LoVo (cell line): ENCODE measurements around the gene DNMT1.

Experiments used
- DNase-seq: peaks from one replicate; pipeline ENCODE4 v3.0.0-alpha.2; 2016; ENCODE audit warnings: low spot score

The DNMT1 gene

DNA sequence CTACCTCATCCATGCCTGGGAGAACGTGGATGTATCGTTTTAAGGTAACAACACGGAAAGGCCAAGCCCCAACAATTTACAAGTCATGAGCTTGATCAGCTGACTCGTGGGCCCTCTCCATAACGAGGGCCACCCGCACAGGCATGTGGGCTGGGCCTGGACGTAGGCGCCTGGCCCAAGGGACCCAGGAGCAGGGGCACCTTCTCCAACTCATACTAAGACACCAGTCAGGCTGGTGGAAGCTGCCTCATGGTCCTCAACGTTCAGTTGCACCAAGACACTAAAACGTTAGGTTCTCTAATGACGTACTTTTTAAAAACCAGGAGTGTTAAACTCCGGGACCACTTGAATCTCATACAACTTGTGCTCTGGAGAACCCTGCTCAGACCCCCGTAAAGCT, 53.3 kb downstream of the DNMT1 start:
- no peak for DNase-seq

DNA sequence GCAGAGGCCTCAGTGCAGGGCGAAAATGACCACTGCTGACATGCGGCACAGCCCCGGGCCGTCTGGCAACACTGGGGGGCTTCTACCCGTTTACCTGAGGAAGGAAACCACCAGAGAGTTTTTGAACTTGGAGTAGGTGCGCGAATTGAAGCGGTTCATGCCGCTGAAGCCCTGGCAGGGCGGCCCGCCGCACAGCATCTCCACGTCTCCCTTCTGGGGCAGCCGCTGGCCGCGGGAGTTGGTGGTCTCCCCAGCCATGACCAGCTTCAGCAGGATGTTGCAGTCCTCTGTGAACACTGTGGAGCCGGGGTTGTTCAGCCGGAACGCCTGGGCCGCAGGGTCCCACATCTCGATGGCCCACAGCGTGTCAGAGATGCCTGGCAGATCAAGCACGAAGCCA, 54.8 kb downstream of the DNMT1 start:
- no peak for DNase-seq

DNA sequence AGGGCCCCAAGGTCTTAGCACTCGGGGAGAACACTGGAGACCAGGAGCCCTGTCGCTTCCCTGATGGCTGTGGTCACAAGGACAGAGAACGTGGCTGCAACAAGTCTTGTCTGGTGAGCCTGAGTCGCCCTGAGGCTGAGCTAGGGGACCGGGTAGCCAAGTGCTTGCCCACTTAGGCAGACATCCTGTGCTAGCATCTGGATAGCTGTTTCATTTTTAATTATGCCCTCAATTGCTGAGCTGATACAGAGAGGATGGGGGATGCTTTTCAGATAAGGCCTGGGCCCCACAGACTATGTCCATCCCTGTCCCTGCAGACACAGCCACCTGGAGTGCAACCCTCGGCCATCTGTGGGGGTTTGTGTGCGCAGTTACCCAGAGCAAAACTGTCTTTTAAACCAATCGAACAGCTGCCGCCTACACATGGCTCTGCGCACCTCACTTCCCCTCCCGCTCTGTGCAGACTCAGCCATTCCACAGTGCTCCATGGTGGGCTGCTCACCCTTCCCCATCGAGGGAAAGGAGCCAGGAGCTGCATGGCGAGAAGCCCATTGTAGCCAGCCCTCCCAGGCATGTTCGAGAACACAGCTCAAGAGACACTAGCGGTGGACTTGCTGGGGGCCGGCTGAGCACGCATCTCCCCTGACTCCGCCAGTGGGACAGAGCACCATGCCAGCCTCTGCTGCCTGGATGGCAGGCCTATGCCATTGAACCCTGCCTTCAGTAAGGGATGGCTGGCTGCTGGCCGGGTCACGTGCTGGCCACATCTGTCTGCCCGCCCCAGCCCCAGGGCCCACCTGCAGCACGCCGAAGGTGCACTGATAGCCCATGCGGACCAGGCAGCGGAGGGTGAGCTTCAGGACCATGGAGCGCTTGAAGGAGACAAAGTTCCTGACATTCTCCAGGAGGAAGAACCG, 55.6 kb downstream of the DNMT1 start:
- no peak for DNase-seq

DNA sequence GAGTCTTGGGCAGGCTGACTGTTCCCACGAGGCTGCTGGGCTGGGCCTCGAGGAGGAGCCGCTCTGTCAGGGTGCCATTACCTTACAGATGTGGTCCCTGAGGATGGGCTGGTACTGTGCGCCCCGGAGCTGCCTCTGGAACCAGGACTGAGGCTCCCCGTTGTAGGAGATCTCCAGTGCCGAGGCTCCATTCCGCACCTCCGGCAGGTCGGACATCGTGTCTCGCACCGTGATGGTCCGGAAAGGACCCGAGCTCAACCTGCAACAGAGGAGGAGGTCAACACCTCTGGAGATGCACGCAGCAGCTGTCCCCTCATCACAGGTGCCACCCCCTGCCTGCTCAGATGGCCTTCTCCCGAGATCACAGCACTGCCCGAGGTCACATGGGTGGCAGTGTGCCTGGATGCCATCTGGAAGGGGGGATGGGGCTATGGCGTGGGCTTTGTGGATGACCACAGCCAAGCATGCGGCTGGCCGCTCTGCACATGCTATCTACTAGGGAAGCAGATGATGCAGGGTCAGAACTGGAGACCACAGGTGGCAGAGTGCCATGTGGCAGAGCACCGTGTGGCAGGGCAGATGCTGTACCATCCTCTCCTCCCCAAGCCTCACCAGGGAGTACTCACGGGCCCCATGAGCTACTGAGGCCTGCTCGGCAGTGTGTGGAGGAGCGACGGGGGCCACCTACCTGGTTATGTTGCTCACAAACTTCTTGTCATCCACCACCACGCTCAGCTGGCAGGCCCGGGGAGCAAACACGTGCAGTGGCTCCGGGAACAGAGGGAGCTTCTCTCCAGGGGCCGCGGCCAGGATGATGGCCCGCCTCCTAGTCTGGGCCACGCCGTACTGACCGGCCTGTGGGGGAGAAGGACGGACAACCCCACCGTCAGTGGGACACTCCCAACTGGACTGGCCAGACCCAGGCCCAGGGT, 56.7 kb downstream of the DNMT1 start:
- DNase-seq, result no peak

DNA sequence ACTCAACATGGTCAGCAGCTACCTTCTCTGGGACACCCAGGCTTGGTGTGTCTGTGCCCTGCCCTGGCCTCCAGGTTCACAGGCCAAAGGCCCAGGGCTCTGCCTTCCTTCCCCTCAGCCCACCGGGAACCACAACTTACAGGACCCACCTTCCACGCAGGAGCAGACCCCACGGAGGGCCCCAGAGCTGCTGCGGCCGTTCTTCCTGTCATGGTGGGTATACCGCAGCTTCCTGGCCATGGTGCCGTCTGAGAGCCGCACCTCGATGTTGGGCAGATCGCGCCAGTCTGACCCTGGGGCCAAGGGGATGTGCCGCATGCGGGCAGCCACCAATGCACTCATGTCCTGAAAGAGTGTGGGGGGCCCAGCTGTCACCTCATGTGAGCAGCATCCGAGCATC, 57.8 kb downstream of the DNMT1 start:
- no peak for DNase-seq

DNA sequence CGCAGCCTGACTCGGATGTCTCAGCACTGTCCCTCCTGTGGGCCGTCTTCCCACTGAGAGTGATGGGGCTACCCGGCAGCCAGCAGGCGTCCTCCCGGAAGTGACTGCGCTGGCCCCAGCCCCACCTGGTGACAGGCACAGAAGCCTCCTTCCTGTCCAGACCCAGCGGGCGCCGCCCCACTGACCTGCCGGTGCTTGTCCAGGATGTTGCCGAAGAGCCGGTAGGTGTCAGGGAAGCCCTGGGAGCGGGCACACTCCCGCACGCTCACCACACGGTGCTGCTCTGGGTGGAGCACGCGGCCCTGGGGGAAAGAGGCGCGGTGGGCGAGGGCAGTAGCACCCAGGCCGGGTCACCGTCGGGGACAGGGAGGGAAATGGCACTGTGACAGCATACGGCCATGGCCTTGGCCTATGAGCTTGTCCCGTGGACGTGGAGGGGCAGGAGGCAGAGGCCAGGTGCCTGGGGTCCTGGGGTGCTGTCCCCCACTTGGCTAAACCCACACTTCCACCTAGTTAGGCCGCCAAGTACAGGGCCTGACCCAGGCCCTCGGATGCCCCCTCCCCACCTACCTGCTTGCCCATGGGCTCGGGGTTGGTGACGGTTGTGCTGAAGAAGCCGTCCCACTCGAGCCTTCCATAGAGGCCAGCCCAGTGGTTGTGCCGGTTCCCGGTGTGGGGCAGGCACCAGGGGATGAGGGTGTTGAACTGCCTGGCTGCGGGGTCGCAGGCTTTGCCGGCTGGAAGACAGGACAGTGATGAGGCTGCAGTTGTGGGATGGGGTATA, 59.0 kb downstream of the DNMT1 start:
- no peak for DNase-seq

DNA sequence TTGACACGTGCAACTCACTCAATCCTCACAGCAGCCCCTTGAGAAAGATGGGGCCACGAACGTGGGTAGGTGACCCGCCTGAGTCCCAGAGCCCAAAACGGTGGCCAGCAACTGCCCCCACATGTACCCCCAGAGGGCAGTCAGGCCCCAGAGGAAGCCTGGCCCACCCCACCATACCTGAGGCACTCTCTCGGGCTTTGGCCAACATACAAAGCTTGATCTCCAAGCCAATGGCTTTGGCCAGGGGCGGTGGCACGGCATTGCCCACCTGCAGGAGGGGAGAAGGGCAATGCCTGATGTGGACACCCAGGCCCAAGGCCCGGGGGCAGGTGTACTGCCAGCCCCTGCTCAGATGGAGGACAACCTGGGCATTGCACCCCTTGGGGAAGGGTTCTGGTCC, 60.7 kb downstream of the DNMT1 start:
- no peak for DNase-seq

DNA sequence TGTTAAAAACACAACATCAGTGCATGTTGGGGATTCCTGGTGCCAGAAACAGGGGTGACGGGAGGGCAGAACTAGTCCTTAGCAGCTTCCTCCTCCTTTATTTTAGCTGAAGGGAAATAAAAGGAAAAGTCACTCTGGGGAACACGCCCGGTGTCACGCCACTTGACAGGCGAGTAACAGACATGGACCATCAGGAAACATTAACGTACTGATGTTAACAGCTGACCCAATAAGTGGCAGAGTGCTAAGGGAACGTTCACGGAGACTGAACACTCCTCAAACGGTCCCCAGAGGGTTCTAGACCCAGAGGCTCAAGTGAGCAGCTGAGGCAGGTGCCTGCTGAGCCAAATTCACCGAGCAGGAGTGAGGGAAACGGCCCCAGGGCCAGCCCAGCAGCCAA, 61.2 kb downstream of the DNMT1 start:
- DNase-seq, result no peak

DNA sequence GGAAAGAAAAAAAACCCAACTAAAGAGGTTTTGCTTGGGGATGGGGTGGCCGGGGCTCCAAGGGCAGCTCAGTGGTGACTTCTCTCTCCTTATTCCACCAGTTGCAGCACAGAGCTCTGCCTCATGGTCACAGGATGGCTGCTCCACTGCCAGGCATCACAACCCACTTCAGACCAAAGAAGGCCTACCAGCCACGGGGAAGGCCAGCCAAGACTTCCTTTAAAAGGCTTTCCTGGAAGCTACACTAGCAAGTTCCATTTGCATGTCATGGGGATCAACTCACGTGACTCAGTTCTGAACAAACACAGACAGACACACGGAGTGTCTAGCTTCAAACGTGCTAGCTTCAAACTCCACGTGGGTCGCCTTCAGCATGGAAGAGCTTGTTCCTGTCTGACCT, 61.8 kb downstream of the DNMT1 start:
- no peak for DNase-seq

DNA sequence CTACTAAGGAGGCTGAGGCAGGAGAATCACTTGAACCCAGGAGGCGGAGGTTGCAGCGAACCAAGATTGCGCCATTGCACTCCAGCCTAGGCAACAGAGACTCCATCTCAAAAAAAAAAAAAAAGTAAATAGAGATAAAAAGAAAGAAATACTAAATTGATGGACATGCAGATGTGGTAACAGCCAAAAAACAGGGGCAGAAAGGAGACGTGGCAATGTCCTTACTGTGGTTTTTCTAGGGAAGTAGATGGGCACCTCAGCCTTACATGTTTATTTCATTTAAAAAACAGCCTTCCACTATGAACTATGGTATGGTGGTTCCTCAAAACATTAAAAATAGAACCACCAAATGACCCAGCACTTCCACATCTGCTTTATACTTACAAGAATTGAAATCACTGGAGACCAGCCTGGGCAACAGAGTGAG, 68.5 kb downstream of the DNMT1 start:
- no peak for DNase-seq

DNA sequence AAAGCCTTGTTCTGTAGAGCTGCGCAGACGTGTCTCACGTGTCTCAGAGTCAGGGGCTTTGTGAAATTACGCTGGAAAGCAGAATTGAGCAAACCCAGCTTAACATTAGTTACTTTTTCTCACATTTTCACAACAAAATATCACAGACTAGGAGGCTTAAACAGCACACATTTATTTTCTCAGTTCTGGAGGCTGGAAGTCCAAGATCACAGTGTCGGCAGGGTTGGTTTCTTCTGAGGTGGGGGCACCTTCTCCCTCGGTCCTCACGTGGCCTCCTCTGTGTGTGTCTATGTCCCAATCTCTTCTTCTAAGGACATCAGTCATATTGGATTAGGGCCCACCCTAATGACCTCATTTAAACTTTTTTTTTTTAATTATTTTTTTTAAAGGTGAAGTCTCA, 70.3 kb downstream of the DNMT1 start:
- no peak for DNase-seq

DNA sequence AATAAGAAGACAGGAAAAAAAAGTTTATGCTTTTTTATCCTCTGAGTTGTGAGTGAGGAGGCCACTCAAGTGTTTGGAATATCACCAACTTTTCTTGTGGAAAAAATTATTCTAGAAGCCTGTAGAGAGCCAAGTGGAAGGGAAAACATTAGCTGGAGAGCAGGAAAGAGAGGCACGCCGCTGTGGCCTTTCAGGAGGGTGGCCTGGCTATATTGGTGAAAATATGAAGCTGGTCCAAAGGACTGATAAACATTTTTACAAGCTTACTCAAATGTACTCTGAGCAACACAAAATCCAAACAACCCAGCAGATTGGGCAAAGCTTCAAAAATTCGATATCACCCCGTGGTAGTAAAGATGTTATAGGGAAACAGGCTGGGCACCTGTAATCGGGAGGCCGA, 72.7 kb downstream of the DNMT1 start:
- DNase-seq, result no peak

DNA sequence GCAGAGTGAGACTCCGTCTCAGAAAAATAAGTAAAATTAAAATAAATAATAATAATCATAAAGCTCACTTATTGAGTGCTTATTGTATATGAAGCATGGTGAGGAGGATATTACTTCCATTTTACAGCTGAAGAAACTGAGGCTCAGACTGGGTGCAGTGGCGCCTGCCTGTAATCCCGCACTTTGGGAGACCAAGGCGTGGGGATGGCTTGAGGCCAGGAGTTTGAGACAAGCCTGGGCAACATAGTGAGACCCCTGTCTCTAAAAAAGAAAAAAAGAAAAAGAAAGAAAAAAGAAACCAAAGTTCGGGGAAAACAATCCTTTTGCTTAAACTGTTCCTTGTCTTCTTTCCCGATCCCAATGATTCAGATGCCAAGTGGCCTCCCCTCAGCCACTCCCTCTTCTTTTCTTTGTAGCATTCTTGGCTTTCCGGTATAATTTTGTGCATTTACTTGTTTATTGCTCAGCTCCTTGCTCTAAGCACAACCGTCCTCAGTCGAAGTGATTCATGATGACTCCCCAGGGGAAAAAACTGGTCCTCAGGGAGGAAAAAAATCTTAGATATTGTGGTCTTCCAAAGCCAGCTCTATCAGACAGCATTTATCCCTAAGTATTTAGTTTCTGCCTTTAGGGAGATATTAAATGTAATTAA, 74.1 kb downstream of the DNMT1 start:
- no peak for DNase-seq

DNA sequence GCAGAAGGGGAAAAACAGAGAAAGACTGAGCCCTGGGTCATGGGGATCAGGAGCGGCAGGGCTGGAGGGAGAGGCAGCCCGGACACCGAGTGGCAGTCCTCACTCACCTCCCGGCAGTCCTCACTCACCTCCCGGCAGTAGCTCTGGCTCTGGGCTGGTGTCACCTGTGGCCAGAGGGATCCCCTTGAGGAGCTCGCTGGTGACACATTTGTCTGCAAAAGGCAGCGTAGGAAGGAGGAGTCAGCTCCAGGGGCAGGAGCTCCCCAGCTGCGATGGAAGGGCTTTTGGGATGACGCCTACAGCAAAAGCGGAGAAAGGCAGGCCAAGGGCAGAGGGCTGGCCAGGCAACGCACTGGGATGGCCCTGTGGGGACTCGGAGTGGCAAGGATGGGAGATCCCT, 75.8 kb downstream of the DNMT1 start:
- DNase-seq, result no peak

DNA sequence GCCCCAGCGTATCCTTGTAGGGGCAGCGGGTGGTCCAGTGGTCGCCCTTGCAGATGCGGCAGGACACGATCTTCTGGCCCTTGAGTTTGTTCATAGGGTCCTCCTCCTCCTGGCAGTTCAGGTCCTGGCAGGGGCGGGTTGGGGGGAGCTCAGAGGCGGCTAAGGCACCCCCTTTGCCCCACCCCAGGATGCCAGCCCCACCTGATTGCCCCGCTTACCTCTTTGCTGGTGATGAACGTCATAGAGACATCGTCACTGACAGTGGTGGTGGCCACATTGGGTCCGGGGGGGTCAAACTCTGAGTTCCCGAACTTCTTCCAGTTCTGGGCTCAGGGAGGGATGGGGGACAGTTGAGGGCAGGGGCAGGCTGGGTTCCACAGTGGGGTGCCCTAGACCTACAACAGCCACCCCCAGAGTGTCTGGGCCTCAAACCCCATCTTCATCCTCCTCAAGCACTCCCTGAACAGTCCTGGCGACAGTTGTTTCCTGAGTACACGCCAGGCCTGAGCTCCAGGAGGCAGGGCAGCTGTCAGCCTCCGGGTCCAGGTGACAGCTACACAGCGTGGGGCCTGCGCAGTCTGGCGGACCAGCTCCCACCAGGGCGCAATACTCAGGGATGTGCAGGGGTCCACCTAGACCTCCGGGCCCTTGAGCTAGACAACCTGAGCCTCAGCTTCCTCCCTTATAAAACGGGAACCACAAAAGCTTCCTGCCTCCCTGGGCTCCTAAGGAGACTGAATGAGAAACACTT, 77.7 kb downstream of the DNMT1 start:
- DNase-seq, result no peak

DNA sequence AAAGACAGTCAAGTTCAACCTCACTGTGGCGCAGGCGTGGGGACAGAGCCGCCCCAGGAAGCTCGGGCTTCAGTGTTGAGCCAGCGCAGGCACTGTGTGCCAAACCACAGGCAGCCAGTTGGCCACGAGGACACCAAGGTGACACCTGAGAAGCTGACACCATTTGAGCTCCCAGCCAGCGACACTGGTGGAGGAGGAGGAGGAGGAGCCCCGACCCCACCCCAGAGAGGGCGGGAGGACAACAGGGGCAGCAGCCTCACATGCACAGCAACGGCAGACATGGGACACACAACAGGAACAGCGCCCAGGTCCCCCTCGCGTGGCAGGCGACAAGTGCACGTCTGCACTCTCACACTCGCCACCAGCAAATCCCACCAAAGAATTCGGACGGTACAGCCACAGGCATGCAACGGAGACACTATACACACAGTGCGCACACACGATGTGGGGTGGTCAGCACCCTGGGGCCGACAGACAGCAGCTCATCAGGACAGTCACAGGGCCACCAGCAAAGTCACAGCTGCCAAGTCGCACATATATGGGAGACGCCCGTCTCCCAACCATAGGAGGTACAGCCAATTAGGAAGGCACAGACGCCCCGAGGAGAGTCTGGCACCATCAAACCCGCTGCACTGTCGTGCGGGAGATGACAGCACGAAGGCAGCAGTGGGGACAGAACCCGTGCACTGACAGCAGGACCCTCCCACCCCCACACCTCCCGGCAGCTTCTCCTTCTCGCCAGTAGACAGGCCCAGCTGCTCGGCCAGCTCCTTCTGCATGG, 78.5 kb downstream of the DNMT1 start:
- no peak for DNase-seq

DNA sequence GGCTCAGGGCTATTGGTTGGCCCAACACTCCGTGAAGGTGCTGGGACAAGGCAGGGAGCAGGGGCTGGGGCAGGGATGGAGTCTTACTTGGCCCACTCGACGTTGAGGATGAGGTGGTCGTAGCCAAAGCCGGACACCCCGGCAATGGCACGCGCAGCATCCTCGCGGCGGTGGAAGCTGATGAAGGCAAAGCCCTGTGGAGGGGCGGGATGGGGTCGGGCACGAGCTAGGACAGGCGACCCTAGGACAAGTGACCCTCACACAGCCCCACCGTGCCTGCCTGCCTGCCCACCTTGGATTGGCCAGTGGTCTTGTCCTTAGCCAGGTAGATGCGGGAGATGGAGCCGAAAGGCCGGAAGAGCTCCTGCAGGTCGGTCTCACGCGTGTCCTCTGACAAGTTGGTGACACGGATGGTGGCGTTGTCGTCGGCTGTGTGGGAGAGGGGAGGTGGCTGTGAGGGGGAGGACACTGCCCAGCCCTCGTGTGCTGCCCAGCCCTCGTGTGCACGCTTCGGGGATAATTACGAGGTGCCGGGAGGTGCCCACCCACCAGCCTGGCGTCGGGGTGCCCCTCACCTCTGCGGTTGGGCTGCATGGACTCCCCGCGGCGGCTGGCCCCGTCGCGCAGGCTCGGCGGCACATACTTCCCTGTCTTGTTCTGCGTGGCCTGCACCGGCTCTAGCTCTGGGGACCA, 79.2 kb downstream of the DNMT1 start:
- DNase-seq, result no peak

DNA sequence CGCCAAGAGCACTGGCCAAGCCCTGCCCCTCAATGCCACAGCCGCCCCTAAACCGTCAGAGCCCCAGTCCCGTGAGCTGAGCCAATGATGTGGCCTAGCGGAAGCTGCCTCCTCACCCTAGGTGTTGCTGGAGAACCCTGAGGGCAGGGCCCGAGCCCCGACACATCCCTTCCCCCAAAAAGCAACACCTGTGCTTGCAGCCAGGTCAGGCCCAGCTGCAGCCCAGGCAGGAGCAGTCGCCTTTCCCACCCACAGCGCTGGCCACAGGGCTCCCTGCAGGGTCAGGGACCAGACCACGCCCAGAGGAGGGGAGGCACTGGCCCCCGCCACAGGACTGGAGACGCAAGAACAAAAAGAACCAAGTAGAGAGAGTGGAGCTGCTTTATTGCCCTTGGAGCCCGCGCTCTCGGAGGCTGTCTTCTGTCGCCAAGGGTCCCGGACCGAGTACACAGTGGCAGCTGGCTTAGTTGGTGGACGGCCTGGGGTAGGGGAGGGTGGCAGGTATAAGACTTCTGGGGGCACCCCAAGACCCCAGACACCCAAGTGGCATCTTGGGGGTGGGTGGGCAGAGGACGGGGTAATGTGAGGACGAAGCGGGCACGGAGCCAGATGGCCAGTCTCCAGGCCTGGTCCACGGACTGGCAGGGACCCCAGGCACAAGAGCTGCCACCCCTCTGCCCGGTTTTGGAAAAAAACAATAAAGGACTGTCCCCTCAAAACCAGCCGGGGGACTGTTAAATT, 79.9 kb downstream of the DNMT1 start:
- no peak for DNase-seq
